Neural progenitor cell (in vitro differentiated cells): ENCODE results near the gene SPRY4. TPM values are rescaled to one million over a fixed set of nuclear protein-coding genes. Genes with fewer than 3 reads are reported as not detected.
"Not testable (repeated sequence)": the region's sequence is repeated elsewhere in the genome, so short reads cannot be mapped to it uniquely, and the experiment has no call there.

Source experiments
- DNase-seq: peaks from one replicate; pipeline ENCODE4 v3.0.0-alpha.2; 2016; ENCODE audit warnings: low spot score
- H2AFZ ChIP-seq: fragments of 200-600 bp; sonication (generic); replicated peaks from 2 replicates; pipeline ENCODE4 v1.6.1; 2016; ENCODE audit warnings: antibody characterized with exemption
- H3F3A ChIP-seq: fragments of 200-600 bp; sonication (generic); 2 replicates; pipeline ENCODE4 v1.6.1; 2016; ENCODE audit warnings: antibody characterized with exemption, low read depth
- H3K27ac ChIP-seq: fragments of 200-600 bp; sonication (generic); 2 replicates; pipeline ENCODE4 v1.5.1; 2016; ENCODE audit warnings: mild to moderate bottlenecking
- H3K27me3 ChIP-seq: fragments of 200-600 bp; sonication (generic); 2 replicates; pipeline ENCODE4 v1.6.1; 2016; ENCODE audit warnings: mild to moderate bottlenecking, moderate library complexity
- H3K36me3 ChIP-seq: fragments of 200-600 bp; sonication (generic); 2 replicates; pipeline ENCODE4 v1.5.1; 2016
- H3K4me1 ChIP-seq: fragments of 200-600 bp; sonication (generic); 2 replicates; pipeline ENCODE4 v1.6.1; 2016; ENCODE audit warnings: mixed run types
- H3K4me2 ChIP-seq: fragments of 200-600 bp; sonication (generic); 2 replicates; pipeline ENCODE4 v1.6.1; 2016
- H3K4me3 ChIP-seq: fragments of 200-600 bp; sonication (generic); 2 replicates; pipeline ENCODE4 v1.5.1; 2016
- H3K79me2 ChIP-seq: fragments of 200-600 bp; sonication (generic); 2 replicates; pipeline ENCODE4 v1.6.1; 2016; ENCODE audit warnings: low read depth
- H3K9ac ChIP-seq: fragments of 200-600 bp; sonication (generic); 2 replicates; pipeline ENCODE4 v1.6.1; 2016
- H3K9me3 ChIP-seq: fragments of 200-600 bp; sonication (generic); 2 replicates; pipeline ENCODE4 v1.5.1; 2016; ENCODE audit warnings: low read depth
- H4K20me1 ChIP-seq: fragments of 200-600 bp; sonication (generic); 2 replicates; pipeline ENCODE4 v1.6.1; 2016; ENCODE audit warnings: low read depth
- H3K27ac Mint-ChIP-seq: 3 replicates; pipeline ENCODE4 v1.8.0; 2021; ENCODE audit warnings: mixed read lengths
- H3K27me3 Mint-ChIP-seq: 2 replicates; pipeline ENCODE4 v1.8.0; 2022; ENCODE audit warnings: low read depth, mild to moderate bottlenecking, inconsistent platforms, moderate library complexity, mixed read lengths; ENCODE audit not compliant: insufficient read depth
- H3K36me3 Mint-ChIP-seq: 3 replicates; pipeline ENCODE4 v1.8.0; 2021; ENCODE audit warnings: mixed read lengths
- H3K4me1 Mint-ChIP-seq: 3 replicates; pipeline ENCODE4 v1.8.0; 2021; ENCODE audit warnings: mixed read lengths
- H3K4me3 Mint-ChIP-seq: 3 replicates; pipeline ENCODE4 v1.8.0; 2021; ENCODE audit warnings: mild to moderate bottlenecking, moderate library complexity, mixed read lengths
- H3K9me3 Mint-ChIP-seq: 3 replicates; pipeline ENCODE4 v1.8.0; 2020; ENCODE audit warnings: mixed read lengths
- CTCF ChIP-seq: fragments of 200-600 bp; sonication (generic); IDR thresholded peaks from 2 replicates; pipeline ENCODE4 v1.5.1; 2017; ENCODE audit warnings: antibody characterized with exemption, mild to moderate bottlenecking
- EZH2 ChIP-seq: fragments of 200-600 bp; sonication (generic); IDR thresholded peaks from 2 replicates; pipeline ENCODE4 v1.6.1; 2017; ENCODE audit warnings: antibody characterized with exemption, mild to moderate bottlenecking, moderate library complexity
- EZH2phosphoT487 ChIP-seq: fragments of 200-600 bp; sonication (generic); IDR thresholded peaks from 2 replicates; pipeline ENCODE4 v1.6.1; 2017; ENCODE audit warnings: antibody characterized with exemption
- total RNA-seq: library from RNA; depleted of rRNA; stranded (reverse); fragments of >200 nt; gene quantifications from 2 replicates; pipeline ENCODE4 v1.2.3, GENCODE V29; 2015; ENCODE audit warnings: low replicate concordance

SPRY4 gene
- total RNA-seq, 1 donor from 2014 or later, result 0.13 TPM

DNA sequence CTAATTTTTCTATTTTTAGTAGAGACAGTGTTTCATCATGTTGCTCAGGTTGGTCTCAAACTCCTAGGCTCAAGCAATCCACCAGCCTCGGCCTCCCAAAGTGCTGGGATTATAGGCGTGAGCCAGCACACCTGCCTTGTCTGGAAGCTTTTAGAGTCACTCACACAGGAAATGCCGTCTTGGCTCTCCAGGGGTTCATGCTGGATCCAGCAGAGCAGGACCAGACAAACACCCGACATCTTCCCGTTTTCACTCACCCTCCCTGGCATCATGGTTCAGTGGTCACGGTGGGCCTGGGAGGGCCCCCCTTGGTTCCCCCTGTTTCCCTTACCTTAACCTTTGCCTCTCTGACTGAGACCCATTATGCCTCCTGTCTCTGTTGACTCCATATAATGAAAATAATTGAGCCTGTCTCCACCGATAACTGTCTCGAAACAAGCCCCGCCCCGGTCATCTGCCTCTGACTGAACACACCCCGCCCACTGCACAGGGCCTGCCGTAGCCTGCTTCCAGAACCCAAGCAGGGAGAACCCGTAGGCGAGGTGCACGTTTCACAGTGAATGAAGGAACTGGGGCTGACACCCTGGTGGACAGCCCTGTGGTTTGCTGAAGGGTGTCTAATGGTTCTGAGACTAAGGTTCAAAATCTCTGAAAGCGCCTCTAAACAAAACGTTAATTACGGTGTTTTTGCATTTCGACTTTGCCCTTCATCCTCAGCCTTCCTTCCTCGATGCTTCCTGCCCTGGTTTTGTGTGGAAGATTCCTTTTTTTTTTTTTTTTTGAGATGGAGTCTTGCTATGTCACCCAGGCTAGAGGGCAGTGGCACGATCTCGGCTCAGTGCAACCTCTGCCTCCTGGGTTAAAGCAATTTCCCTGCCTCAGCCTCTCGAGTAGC lies 39.7 kb upstream of the SPRY4 start:
- H2AFZ ChIP-seq, result no peak overlapping the region
- DNase-seq, result no peak
- peaks cover 54% of the 10 kb centered on the region for H3K4me1 Mint-ChIP-seq

DNA sequence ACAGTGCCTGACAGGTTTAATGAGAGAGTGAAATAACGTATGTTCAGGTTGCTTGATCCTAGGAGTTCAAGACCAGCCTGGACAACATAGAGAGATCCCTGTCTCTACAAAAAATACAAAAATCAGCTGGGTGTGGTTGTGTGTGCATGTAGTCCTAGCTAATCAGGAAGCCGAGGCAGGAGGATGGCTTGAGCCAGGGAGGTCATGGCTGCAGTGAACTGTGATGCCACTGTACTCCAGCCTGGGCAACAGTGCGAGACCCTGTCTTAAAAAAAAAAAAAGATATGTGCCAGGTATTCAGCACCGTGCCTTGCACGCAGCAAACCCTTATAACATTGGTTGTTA lies 38.8 kb upstream of the SPRY4 start:
- no peak overlapping the region for H2AFZ ChIP-seq
- no peak overlapping the region for H3K4me3 Mint-ChIP-seq
- TF ChIP-seq EZH2phosphoT487 (no peak), CTCF (no peak), EZH2 (no peak)
- H3K27ac Mint-ChIP-seq, result no peak overlapping the region
- no peaks in the 10 kb centered on the region for H3K36me3 ChIP-seq
- H3K4me1 ChIP-seq, result peaks cover 8% of the 10 kb centered on the region
- no peaks in the 10 kb centered on the region for H3K9me3 ChIP-seq
- H3K36me3 Mint-ChIP-seq, result no peaks in the 10 kb centered on the region
- H3K4me2 ChIP-seq, result no peak overlapping the region
- no peak overlapping the region for H3K9ac ChIP-seq
- no peak overlapping the region for H3K4me3 ChIP-seq
- H3F3A ChIP-seq, result peaks cover 5% of the 10 kb centered on the region
- H3K27me3 Mint-ChIP-seq, result no peaks in the 10 kb centered on the region
- H3K9me3 Mint-ChIP-seq, result no peaks in the 10 kb centered on the region
- no peak for DNase-seq
- H3K27ac ChIP-seq, result no peak overlapping the region
- no peaks in the 10 kb centered on the region for H4K20me1 ChIP-seq
- no peaks in the 10 kb centered on the region for H3K79me2 ChIP-seq
- peaks cover 26% of the 10 kb centered on the region for H3K27me3 ChIP-seq
- H3K4me1 Mint-ChIP-seq, result peaks cover 54% of the 10 kb centered on the region

More for the DNA sequence above, 39.7 kb upstream of the SPRY4 start:
- Mint-ChIP-seq H3K27ac (peak overlapping the region; percentile 67), H3K27me3 (no peaks in the 10 kb centered on the region), H3K36me3 (no peaks in the 10 kb centered on the region), H3K4me3 (no peak overlapping the region), H3K9me3 (no peaks in the 10 kb centered on the region)
- H3K79me2 ChIP-seq, result no peaks in the 10 kb centered on the region
- H3F3A ChIP-seq, result peaks cover 5% of the 10 kb centered on the region
- no peaks in the 10 kb centered on the region for H3K36me3 ChIP-seq
- H3K27ac ChIP-seq, result no peak overlapping the region
- H3K9me3 ChIP-seq, result no peaks in the 10 kb centered on the region
- H3K4me1 ChIP-seq, result peaks cover 8% of the 10 kb centered on the region
- H3K9ac ChIP-seq, result no peak overlapping the region
- H3K27me3 ChIP-seq, result peaks cover 17% of the 10 kb centered on the region
- H3K4me2 ChIP-seq, result no peak overlapping the region
- H4K20me1 ChIP-seq, result no peaks in the 10 kb centered on the region
- H3K4me3 ChIP-seq, result no peak overlapping the region
- TF ChIP-seq EZH2phosphoT487 (no peak), CTCF (no peak), EZH2 (no peak)

DNA sequence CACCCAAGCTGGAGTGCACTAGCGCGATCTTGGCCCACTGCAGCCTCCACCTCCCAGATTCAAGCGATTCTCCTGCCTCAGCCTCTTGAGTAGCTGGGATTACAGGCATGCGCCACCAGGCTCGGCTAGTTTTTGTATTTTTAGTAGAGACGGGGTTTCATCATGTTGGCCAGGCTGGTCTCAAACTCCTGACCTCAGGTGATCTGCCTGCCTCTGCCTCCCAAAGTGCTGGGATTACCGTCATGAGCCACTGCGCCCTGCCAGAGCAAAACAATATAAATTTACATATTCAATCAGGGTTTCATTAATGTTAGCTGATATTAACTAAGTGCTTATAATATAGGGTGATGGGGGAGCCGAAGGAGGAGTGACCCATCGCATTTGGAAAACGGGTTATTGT lies 37.4 kb upstream of the SPRY4 start:
- not testable (repeated sequence) for DNase-seq, H3K79me2 ChIP-seq, H3K9ac ChIP-seq, H4K20me1 ChIP-seq, H3K4me2 ChIP-seq, H3K27ac ChIP-seq, H2AFZ ChIP-seq, H3K36me3 Mint-ChIP-seq, H3K27me3 Mint-ChIP-seq, H3K36me3 ChIP-seq, H3K4me3 ChIP-seq, H3K9me3 Mint-ChIP-seq, H3K9me3 ChIP-seq
- Histone ChIP-seq H3F3A (peaks cover 18% of the 10 kb centered on the region), H3K27me3 (peaks cover 40% of the 10 kb centered on the region), H3K4me1 (peaks cover 19% of the 10 kb centered on the region)
- Mint-ChIP-seq H3K4me3 (peak overlapping the region; percentile 57), H3K27ac (peak overlapping the region; percentile 68), H3K4me1 (peaks cover 56% of the 10 kb centered on the region)

GRCh38 chr5:142360607-142361120 lies 35.8 kb upstream of the SPRY4 start:
- no peak overlapping the region for H3K4me3 ChIP-seq
- TF ChIP-seq EZH2, result no peak
- no peak for TF ChIP-seq CTCF
- TF ChIP-seq EZH2phosphoT487, result no peak
- no peaks in the 10 kb centered on the region for H3K36me3 ChIP-seq
- H3K27ac ChIP-seq, result no peak overlapping the region
- H3K9me3 ChIP-seq, result no peaks in the 10 kb centered on the region
- Mint-ChIP-seq H3K27me3 (peaks cover 3% of the 10 kb centered on the region), H3K4me3 (peak overlapping the region; percentile 64), H3K27ac (peak overlapping the region; percentile 84), H3K9me3 (peaks cover 6% of the 10 kb centered on the region), H3K36me3 (no peaks in the 10 kb centered on the region), H3K4me1 (peaks cover 58% of the 10 kb centered on the region)
- peaks cover 33% of the 10 kb centered on the region for H3F3A ChIP-seq
- no peaks in the 10 kb centered on the region for H4K20me1 ChIP-seq
- peak overlapping the region; percentile 36 for H3K4me2 ChIP-seq
- H3K9ac ChIP-seq, result no peak overlapping the region
- H3K4me1 ChIP-seq, result peaks cover 19% of the 10 kb centered on the region
- peak overlapping the region; percentile 32 for H2AFZ ChIP-seq
- DNase-seq, result peak; percentile 56
- H3K79me2 ChIP-seq, result no peaks in the 10 kb centered on the region
- peaks cover 40% of the 10 kb centered on the region for H3K27me3 ChIP-seq
